ENCODE measurements around the gene SIRT1.
A peak's percentile ranks its signal among the peaks of the same experiment; 100 is the strongest.
"Not testable (repeated sequence)": the region's sequence is repeated elsewhere in the genome, so short reads cannot be mapped to it uniquely, and the experiment has no call there.

The SIRT1 gene

GRCh38 chr10:67884313-67884841 is at the start of gene SIRT1:
Gene SIRT1 (plus strand): TSS chr10:67884656. CDS start chr10:67884722, 66 bp downstream.
- peak; percentile 94 for DNase-seq

- not testable (repeated sequence) for DNase-seq
These were observed 48.7 kb upstream of the SIRT1 start for GRCh38 chr10:67835541-67836394.

- DNase-seq = no peak
These were observed 48.0 kb upstream of the SIRT1 start for GRCh38 chr10:67836488-67836887.

- DNase-seq = no peak
These were observed 47.5 kb upstream of the SIRT1 start for GRCh38 chr10:67836972-67837371.

GRCh38 chr10:67837541-67838314 is 46.7 kb upstream of the SIRT1 start, which contains the start of gene DNAJC12:
Gene DNAJC12 (minus strand): TSS chr10:67838188. CDS start chr10:67838011, 177 bp downstream.
- DNase-seq = no peak

GRCh38 chr10:67839511-67839910 is 44.9 kb upstream of the SIRT1 start:
- DNase-seq = not testable (repeated sequence)

GRCh38 chr10:67839951-67840350 is 44.5 kb upstream of the SIRT1 start:
- DNase-seq = no peak

GRCh38 chr10:67841737-67842136 is 42.7 kb upstream of the SIRT1 start:
- DNase-seq = no peak

- DNase-seq = no peak
These were observed 41.2 kb upstream of the SIRT1 start for GRCh38 chr10:67843284-67843683.

GRCh38 chr10:67849331-67850011 is 35.0 kb upstream of the SIRT1 start:
- DNase-seq = peak; percentile 92

GRCh38 chr10:67851186-67851585 is 33.3 kb upstream of the SIRT1 start:
- DNase-seq = no peak

GRCh38 chr10:67852761-67853160 is 31.7 kb upstream of the SIRT1 start:
- no peak for DNase-seq

- DNase-seq = no peak
These were observed 30.9 kb upstream of the SIRT1 start for GRCh38 chr10:67853512-67853911.

GRCh38 chr10:67858971-67859370 is 25.5 kb upstream of the SIRT1 start:
- no peak for DNase-seq

- no peak for DNase-seq
These were observed 22.6 kb upstream of the SIRT1 start for GRCh38 chr10:67861750-67862432.

- DNase-seq = no peak
These were observed 21.4 kb upstream of the SIRT1 start for GRCh38 chr10:67863094-67863493.

- no peak for DNase-seq
These were observed 19.7 kb upstream of the SIRT1 start for GRCh38 chr10:67864607-67865371.

GRCh38 chr10:67868132-67868531 is 16.3 kb upstream of the SIRT1 start:
- no peak for DNase-seq

- DNase-seq = no peak
These were observed 14.5 kb upstream of the SIRT1 start for GRCh38 chr10:67869996-67870395.

- DNase-seq = no peak
These were observed 8.9 kb upstream of the SIRT1 start for GRCh38 chr10:67875340-67876238.
